Natural killer cell (primary cell): ENCODE data around the gene ZNF746. TPM values are rescaled to one million over a fixed set of nuclear protein-coding genes. Genes with fewer than 3 reads are reported as not detected.

Experiments used
- ATAC-seq, 3 donors: fragments of 150-1000 bp in 2 of 3; fragments of 200-7000 bp in 1 of 3; cut with Tn5 transposase; 1 replicate in 1 of 3; 2 replicates in 2 of 3; pipeline ENCODE4 v1.10.0; 2021; ENCODE audit warnings: mild to moderate bottlenecking in 2 of 3, moderate library complexity in 2 of 3
- DNase-seq, 2 donors: peaks; one replicate each; pipeline versions ENCODE4 v3.0.0 to v3.0.0-alpha.2; 2013 to 2021; ENCODE audit warnings: mixed read lengths in 1 of 2
- H3K27ac ChIP-seq: one replicate; pipeline ENCODE4 v1.5.1; 2013; ENCODE audit warnings: mild to moderate bottlenecking, low read length
- H3K27me3 ChIP-seq: one replicate; pipeline ENCODE4 v1.6.1; 2013; ENCODE audit warnings: low read length; ENCODE audit not compliant: control insufficient read depth, insufficient read depth
- H3K36me3 ChIP-seq: one replicate; pipeline ENCODE4 v1.6.1; 2013; ENCODE audit warnings: low read length; ENCODE audit not compliant: control insufficient read depth, insufficient read depth
- H3K4me1 ChIP-seq: one replicate; pipeline ENCODE4 v1.6.1; 2013; ENCODE audit warnings: low read length; ENCODE audit not compliant: control insufficient read depth, insufficient read depth
- H3K4me3 ChIP-seq: one replicate; pipeline ENCODE4 v1.5.1; 2013; ENCODE audit warnings: low read length
- H3K9me3 ChIP-seq: one replicate; pipeline ENCODE4 v1.6.1; 2013; ENCODE audit warnings: low read length; ENCODE audit not compliant: control insufficient read depth, insufficient read depth
- H3K27ac Mint-ChIP-seq, 2 donors: one replicate each; pipeline ENCODE4 v1.8.0; 2022; ENCODE audit warnings: mild to moderate bottlenecking in 2 of 2, mixed read lengths in 2 of 2, moderate library complexity in 1 of 2
- H3K27me3 Mint-ChIP-seq, 2 donors: one replicate each; pipeline ENCODE4 v1.8.0; 2022; ENCODE audit warnings: low read depth in 2 of 2, mixed read lengths in 2 of 2
- H3K36me3 Mint-ChIP-seq: one replicate; pipeline ENCODE4 v1.8.0; 2022; ENCODE audit warnings: mixed read lengths
- H3K4me1 Mint-ChIP-seq, 2 donors: one replicate each; pipeline ENCODE4 v1.8.0; 2022; ENCODE audit warnings: mixed read lengths in 2 of 2
- H3K4me3 Mint-ChIP-seq: one replicate; pipeline ENCODE4 v1.8.0; 2022; ENCODE audit warnings: mild to moderate bottlenecking, moderate library complexity, mixed read lengths
- H3K9me3 Mint-ChIP-seq, 2 donors: one replicate each; pipeline ENCODE4 v1.8.0; 2022; ENCODE audit warnings: mixed read lengths in 2 of 2
- WGBS: methylation state at CpG from one replicate; pipeline ENCODE4 v1.1.7; 2013; ENCODE audit warnings: missing lambda C conversion rate; ENCODE audit not compliant: insufficient coverage; 5-methylcytosine and 5-hydroxymethylcytosine counted together
- intact Hi-C: fragments of 100-400 bp; cut with micrococcal nuclease; formaldehyde crosslinking; loops from one replicate; pipeline ENCODE4 v1.14.2; 2022
- total RNA-seq, 4 donors: library from RNA; stranded (reverse); fragments of 120-200 nt in 1 of 4; gene quantifications; one replicate each; pipeline versions ENCODE4 v1.2.3 to v1.2.4, GENCODE V29; 2013 to 2022
- TF ChIP-seq, protein P1 (sequence below): fragments of 200-600 bp; IDR thresholded peaks from one replicate; pipeline ENCODE4 v1.8.0; 2022; ENCODE audit warnings: antibody characterized with exemption

Gene ZNF746
- total RNA-seq, 3 donors from 2014 or later (not counting 1 experiment from before 2014, with no cell fraction given): 41.4 to 48.6 (median 47.3) TPM

DNA sequence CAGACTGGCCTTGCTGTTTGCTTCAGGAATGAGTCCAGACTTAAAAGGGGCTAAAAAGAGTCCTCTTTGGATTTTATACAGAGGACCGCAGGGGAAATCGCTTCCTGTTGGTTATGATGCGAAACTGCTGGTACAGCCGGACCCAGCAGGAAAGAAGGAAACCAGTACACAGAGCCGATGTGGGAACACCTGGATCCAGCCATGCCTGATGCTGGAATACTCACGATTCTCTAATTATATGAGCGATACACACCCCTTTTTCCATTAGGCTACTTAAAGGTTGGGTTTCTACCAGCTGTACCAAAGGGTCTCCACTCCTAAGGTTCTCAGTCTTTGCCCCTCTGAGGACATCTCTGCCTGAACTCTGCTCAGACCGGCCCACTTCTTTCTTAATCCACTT is 64.5 kb downstream of the ZNF746 start:
- Histone ChIP-seq H3K27ac (no peak overlapping the region), H3K4me3 (no peak overlapping the region), H3K27me3 (no peaks in the 10 kb centered on the region), H3K4me1 (no peaks in the 10 kb centered on the region), H3K9me3 (no peaks in the 10 kb centered on the region), H3K36me3 (peaks cover 30% of the 10 kb centered on the region)
- no peak for ATAC-seq
- intact Hi-C loops: no loop called here
- no peaks in the 10 kb centered on the region for H3K36me3 Mint-ChIP-seq
- no peak overlapping the region for H3K4me3 Mint-ChIP-seq
- no peaks in the 10 kb centered on the region for H3K9me3 Mint-ChIP-seq
- H3K27me3 Mint-ChIP-seq: no peaks in the 10 kb centered on the region
- WGBS: 91% methylated on average over 8 of the region's 8 CpGs
- TF ChIP-seq, protein P1, sequence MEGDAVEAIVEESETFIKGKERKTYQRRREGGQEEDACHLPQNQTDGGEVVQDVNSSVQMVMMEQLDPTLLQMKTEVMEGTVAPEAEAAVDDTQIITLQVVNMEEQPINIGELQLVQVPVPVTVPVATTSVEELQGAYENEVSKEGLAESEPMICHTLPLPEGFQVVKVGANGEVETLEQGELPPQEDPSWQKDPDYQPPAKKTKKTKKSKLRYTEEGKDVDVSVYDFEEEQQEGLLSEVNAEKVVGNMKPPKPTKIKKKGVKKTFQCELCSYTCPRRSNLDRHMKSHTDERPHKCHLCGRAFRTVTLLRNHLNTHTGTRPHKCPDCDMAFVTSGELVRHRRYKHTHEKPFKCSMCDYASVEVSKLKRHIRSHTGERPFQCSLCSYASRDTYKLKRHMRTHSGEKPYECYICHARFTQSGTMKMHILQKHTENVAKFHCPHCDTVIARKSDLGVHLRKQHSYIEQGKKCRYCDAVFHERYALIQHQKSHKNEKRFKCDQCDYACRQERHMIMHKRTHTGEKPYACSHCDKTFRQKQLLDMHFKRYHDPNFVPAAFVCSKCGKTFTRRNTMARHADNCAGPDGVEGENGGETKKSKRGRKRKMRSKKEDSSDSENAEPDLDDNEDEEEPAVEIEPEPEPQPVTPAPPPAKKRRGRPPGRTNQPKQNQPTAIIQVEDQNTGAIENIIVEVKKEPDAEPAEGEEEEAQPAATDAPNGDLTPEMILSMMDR: no peak
- no peak for DNase-seq
- no peak overlapping the region for H3K27ac Mint-ChIP-seq
- peaks cover 6 to 7% of the 10 kb centered on the region in 2 donors for H3K4me1 Mint-ChIP-seq

DNA sequence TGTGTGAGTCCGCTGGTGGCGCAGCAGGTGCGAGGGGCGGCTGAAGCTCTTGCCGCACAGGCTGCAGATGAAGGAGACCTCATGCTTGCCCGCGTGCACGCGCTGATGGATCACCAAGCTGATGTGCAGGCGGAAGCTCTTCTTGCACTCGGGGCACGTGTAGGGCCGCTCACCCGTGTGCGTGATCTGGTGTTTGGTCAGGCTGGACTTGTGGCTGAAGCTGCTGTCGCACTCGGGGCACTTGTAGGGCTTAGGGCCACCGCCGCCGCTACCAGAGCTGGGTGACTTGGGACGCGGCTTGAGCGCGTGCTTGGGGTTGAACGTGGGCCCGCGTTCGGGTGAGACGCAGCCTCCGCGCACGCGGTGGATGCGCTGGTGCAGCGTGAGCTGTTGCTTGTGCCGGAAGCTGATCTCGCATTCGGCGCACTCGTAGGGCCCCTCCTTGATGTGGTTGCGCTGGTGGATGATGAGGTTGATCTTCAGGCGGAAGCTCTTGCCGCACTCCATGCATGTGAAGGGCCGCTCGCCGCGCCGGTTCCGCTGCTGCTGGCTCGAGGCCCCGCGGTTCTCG is 65.4 kb downstream of the ZNF746 start:
- no peaks in the 10 kb centered on the region for H3K9me3 ChIP-seq
- Mint-ChIP-seq H3K36me3 (no peaks in the 10 kb centered on the region), H3K9me3 (no peaks in the 10 kb centered on the region), H3K4me1 (peaks cover 6 to 7% of the 10 kb centered on the region in 2 donors), H3K27me3 (no peaks in the 10 kb centered on the region), H3K4me3 (no peak overlapping the region), H3K27ac (no peak overlapping the region)
- H3K27me3 ChIP-seq: no peaks in the 10 kb centered on the region
- no peak overlapping the region for H3K27ac ChIP-seq
- peaks cover 27% of the 10 kb centered on the region for H3K36me3 ChIP-seq
- H3K4me3 ChIP-seq: no peak overlapping the region
- intact Hi-C loops: no loop called here
- TF ChIP-seq, protein P1: no peak
- 98% methylated on average over 53 of the region's 53 CpGs for WGBS
- ATAC-seq (peak in 1 of 3 donors; percentile 5), DNase-seq (no peak)
- no peaks in the 10 kb centered on the region for H3K4me1 ChIP-seq

DNA sequence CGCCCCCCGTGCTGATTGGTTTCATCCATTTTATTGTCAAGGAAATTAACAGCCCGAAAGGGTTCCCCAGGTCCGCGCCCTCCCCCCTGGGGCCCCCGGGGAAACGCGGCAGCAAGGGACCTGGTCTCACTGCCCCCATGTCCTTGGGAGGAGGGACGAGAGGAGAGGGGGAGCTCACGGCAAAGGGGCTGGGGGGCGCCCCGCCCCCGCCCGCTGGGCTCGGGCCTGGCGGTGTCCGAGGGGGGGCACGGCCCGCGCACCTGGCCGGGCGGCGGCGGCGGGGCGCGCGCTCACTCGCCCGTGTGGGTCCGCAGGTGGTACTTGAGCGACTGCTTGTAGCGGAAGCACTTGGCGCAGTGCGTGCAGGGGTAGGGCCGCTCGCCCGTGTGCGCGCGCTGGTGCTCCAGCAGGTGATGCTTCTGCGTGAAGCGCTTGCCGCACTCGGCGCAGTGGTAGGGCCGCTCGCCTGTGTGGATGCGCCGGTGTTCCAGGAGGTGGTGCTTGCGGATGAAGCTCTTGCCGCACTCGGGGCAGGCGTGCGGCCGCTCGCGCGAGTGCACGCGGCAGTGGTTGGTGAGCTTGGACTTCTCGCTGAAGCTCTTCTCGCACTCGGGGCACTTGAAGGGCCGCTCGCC is 66.0 kb downstream of the ZNF746 start:
- intact Hi-C loops: no loop called here
- WGBS: 98% methylated on average over 66 of the region's 66 CpGs
- H3K4me3 Mint-ChIP-seq: no peak overlapping the region
- peak in 1 of 3 donors; percentile 4 for ATAC-seq
- H3K9me3 Mint-ChIP-seq: no peaks in the 10 kb centered on the region
- no peaks in the 10 kb centered on the region for H3K27me3 Mint-ChIP-seq
- H3K27ac Mint-ChIP-seq: no peak overlapping the region
- H3K4me1 Mint-ChIP-seq: peaks cover 6 to 7% of the 10 kb centered on the region in 2 donors
- Histone ChIP-seq H3K36me3 (peaks cover 27% of the 10 kb centered on the region), H3K27me3 (no peaks in the 10 kb centered on the region), H3K9me3 (no peaks in the 10 kb centered on the region), H3K27ac (no peak overlapping the region), H3K4me3 (no peak overlapping the region), H3K4me1 (no peaks in the 10 kb centered on the region)
- DNase-seq: no peak
- TF ChIP-seq, protein P1: no peak
- H3K36me3 Mint-ChIP-seq: no peaks in the 10 kb centered on the region

DNA sequence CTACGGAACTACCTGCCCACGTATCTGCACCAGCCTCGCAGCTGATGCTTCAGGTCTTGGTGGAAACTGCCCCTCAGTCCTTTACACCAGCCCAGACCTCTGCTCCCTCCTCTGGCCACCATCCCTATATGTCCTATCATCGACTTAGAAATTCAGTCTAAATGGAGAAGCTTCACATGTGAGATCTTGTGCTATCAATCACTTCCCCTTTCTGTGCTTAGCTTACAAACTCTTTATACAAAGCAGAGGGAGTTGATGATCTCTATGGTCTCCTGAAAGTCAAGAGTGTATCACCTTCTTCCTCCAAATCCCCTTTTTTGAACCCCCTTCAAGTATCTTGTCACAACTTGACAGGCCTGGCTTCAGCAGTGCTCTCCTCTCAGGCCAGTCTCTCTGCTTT is 67.4 kb downstream of the ZNF746 start:
- ATAC-seq (no peak), DNase-seq (no peak)
- H3K27me3 ChIP-seq: no peaks in the 10 kb centered on the region
- intact Hi-C loops: no loop called here
- Mint-ChIP-seq H3K36me3 (no peaks in the 10 kb centered on the region), H3K9me3 (no peaks in the 10 kb centered on the region), H3K4me3 (no peak overlapping the region), H3K27ac (no peak overlapping the region), H3K4me1 (peaks cover 6 to 7% of the 10 kb centered on the region in 2 donors), H3K27me3 (no peaks in the 10 kb centered on the region)
- no peak overlapping the region for H3K27ac ChIP-seq
- TF ChIP-seq, protein P1: no peak
- H3K4me3 ChIP-seq: no peak overlapping the region
- H3K4me1 ChIP-seq: no peaks in the 10 kb centered on the region
- no peaks in the 10 kb centered on the region for H3K9me3 ChIP-seq
- H3K36me3 ChIP-seq: peaks cover 20% of the 10 kb centered on the region
- 96% methylated on average over 4 of the region's 4 CpGs for WGBS
